HL-60 (cell line): ENCODE measurements around the gene CHRM3.

Experiments used
- CTCF ChIP-seq: IDR thresholded peaks from one replicate; pipeline ENCODE4 v1.5.1; 2011; ENCODE audit warnings: low read length, control low read depth, inconsistent platforms; ENCODE audit not compliant: insufficient read depth
- GABPA ChIP-seq: IDR thresholded peaks from 2 replicates; pipeline ENCODE4 v1.6.1; 2012; ENCODE audit warnings: low read depth
- POLR2AphosphoS5 ChIP-seq: IDR thresholded peaks from 2 replicates; pipeline ENCODE4 v1.6.1; 2012; ENCODE audit warnings: low read depth
- REST ChIP-seq: IDR thresholded peaks from 2 replicates; pipeline ENCODE4 v1.6.1; 2012; ENCODE audit warnings: low read depth; ENCODE audit not compliant: insufficient replicate concordance
- SPI1 ChIP-seq: IDR thresholded peaks from 2 replicates; pipeline ENCODE4 v1.6.1; 2012; ENCODE audit warnings: low read depth, mild to moderate bottlenecking, borderline replicate concordance

GRCh38 chr1:239383714-239384113 lies 2.7 kb upstream of the CHRM3 start:
- no peak for TF ChIP-seq CTCF
- TF ChIP-seq REST, result no peak
- no peak for TF ChIP-seq POLR2AphosphoS5
- no peak for TF ChIP-seq GABPA
- TF ChIP-seq SPI1, result no peak
